OCI-LY7 (cell line): Measurements from ENCODE around the gene WDR5. TPM values are rescaled to one million over a fixed set of nuclear protein-coding genes. Genes with fewer than 3 reads are reported as not detected.

ENCODE experiments used
- BruUV-seq: library from RNA; stranded (reverse); fragments of 400-500 nt; replicated peaks from 2 replicates; lab custom pipeline; 2021; lab: Mats Ljungman, UMichigan
- CTCF ChIA-PET: fragments of 300-600 bp; sonication (Branson Sonifier 250); formaldehyde crosslinking; loops from one replicate; lab custom pipeline; 2022; ENCODE audit warnings: antibody characterized with exemption; ENCODE audit not compliant: unreplicated experiment; lab: Charles Lee
- POLR2A ChIA-PET: fragments of 300-600 bp; sonication (Branson Sonifier 250); formaldehyde crosslinking; loops from one replicate; lab custom pipeline; 2022; ENCODE audit warnings: antibody characterized with exemption; lab: Charles Lee
- DNase-seq: peaks from one replicate; pipeline ENCODE4 v3.0.0-alpha.2; 2015; ENCODE audit warnings: low spot score
- H2AFZ ChIP-seq: fragments of 200-600 bp; sonication (generic), shearing (Covaris generic); 2 replicates; pipeline ENCODE4 v1.6.1; 2014; ENCODE audit warnings: mild to moderate bottlenecking, antibody characterized with exemption, low read length, moderate library complexity
- H3K27ac ChIP-seq: fragments of 200-600 bp; sonication (generic); 2 replicates; pipeline ENCODE4 v1.5.1; 2014; ENCODE audit warnings: mixed run types, low read depth, mild to moderate bottlenecking, moderate library complexity, low read length, inconsistent platforms; ENCODE audit not compliant: poor library complexity, severe bottlenecking
- H3K36me3 ChIP-seq: fragments of 200-600 bp; sonication (generic); 2 replicates; pipeline ENCODE4 v1.6.1; 2014; ENCODE audit warnings: mild to moderate bottlenecking, antibody characterized with exemption, low read length, moderate library complexity, mixed read lengths; ENCODE audit not compliant: insufficient read depth
- H3K4me1 ChIP-seq: fragments of 200-600 bp; sonication (generic); 2 replicates; pipeline ENCODE4 v1.5.1; 2014; ENCODE audit warnings: mild to moderate bottlenecking, low read length; ENCODE audit not compliant: insufficient read depth, poor library complexity, severe bottlenecking
- H3K4me2 ChIP-seq: fragments of 200-600 bp; sonication (generic); 2 replicates; pipeline ENCODE4 v1.6.1; 2014; ENCODE audit warnings: mild to moderate bottlenecking, low read length
- H3K4me3 ChIP-seq: fragments of 200-600 bp; sonication (generic); 2 replicates; pipeline ENCODE4 v1.5.1; 2014; ENCODE audit warnings: mild to moderate bottlenecking, low read depth, low read length; ENCODE audit not compliant: poor library complexity, severe bottlenecking
- H3K79me2 ChIP-seq: fragments of 200-600 bp; sonication (generic); 2 replicates; pipeline ENCODE4 v1.6.1; 2016; ENCODE audit warnings: low read depth, mild to moderate bottlenecking, low read length, moderate library complexity, mixed read lengths; ENCODE audit not compliant: insufficient read depth
- H3K9me2 ChIP-seq: fragments of 200-600 bp; sonication (generic); 2 replicates; pipeline ENCODE4 v1.6.1; 2016; ENCODE audit warnings: mild to moderate bottlenecking, low read length, mixed read lengths; ENCODE audit not compliant: insufficient read depth
- H3K9me3 ChIP-seq: fragments of 200-600 bp; sonication (generic); 2 replicates; pipeline ENCODE4 v1.6.1; 2014; ENCODE audit warnings: mild to moderate bottlenecking, mixed run types, low read length, mixed read lengths
- H4K20me1 ChIP-seq: fragments of 200-600 bp; sonication (generic); 2 replicates; pipeline ENCODE4 v1.6.1; 2014; ENCODE audit warnings: mild to moderate bottlenecking, antibody characterized with exemption, low read length, moderate library complexity, mixed read lengths; ENCODE audit not compliant: insufficient read depth
- CTCF ChIP-seq: fragments of 200-600 bp; sonication (generic); conservative IDR thresholded peaks from 2 replicates; pipeline ENCODE4 v1.5.1; 2014; ENCODE audit warnings: mild to moderate bottlenecking, antibody characterized with exemption, low read length, moderate library complexity, mixed read lengths
- EZH2phosphoT487 ChIP-seq: fragments of 200-600 bp; sonication (generic); IDR thresholded peaks from 2 replicates; pipeline ENCODE4 v1.6.1; 2018; ENCODE audit warnings: low read depth, borderline replicate concordance, mild to moderate bottlenecking, mixed run types, antibody characterized with exemption, low read length, moderate library complexity, mixed read lengths
- intact Hi-C: fragments of 100-400 bp; cut with micrococcal nuclease; formaldehyde crosslinking; loops from one replicate; pipeline ENCODE4 v1.10.0; 2022; ENCODE audit not compliant: unreplicated experiment
- total RNA-seq, 2 experiments: library from RNA; depleted of rRNA in 1 of 2; stranded (reverse); fragments of >200 nt in 1 of 2; shearing (Covaris generic) in 1 of 2; gene quantifications; 2 replicates each; pipeline ENCODE4 v1.2.3, GENCODE V29; 2014 to 2022

WDR5 gene
- total RNA-seq, 2 experiments from 2014 or later: 32.5 to 44.6 TPM

- H3K79me2 ChIP-seq: no peaks in the 10 kb centered on the region
- H2AFZ ChIP-seq: no peak overlapping the region
- intact Hi-C loops: no loop called here
- H3K4me3 ChIP-seq: no peak overlapping the region
- no peaks in the 10 kb centered on the region for H4K20me1 ChIP-seq
- no peak for TF ChIP-seq EZH2phosphoT487
- TF ChIP-seq CTCF: no peak
- H3K9me2 ChIP-seq: no peaks in the 10 kb centered on the region
- ChIA-PET POLR2A (no interaction called here), CTCF (no interaction called here)
- DNase-seq: no peak
- no TSS peak for BruUV-seq
- H3K27ac ChIP-seq: no peak overlapping the region
- peaks cover 5% of the 10 kb centered on the region for H3K4me1 ChIP-seq
- H3K4me2 ChIP-seq: no peak overlapping the region
- no peaks in the 10 kb centered on the region for H3K36me3 ChIP-seq
- H3K9me3 ChIP-seq: no peaks in the 10 kb centered on the region
Observed at GRCh38 chr9:134191455-134192209, 55.8 kb downstream of the WDR5 start.

DNA sequence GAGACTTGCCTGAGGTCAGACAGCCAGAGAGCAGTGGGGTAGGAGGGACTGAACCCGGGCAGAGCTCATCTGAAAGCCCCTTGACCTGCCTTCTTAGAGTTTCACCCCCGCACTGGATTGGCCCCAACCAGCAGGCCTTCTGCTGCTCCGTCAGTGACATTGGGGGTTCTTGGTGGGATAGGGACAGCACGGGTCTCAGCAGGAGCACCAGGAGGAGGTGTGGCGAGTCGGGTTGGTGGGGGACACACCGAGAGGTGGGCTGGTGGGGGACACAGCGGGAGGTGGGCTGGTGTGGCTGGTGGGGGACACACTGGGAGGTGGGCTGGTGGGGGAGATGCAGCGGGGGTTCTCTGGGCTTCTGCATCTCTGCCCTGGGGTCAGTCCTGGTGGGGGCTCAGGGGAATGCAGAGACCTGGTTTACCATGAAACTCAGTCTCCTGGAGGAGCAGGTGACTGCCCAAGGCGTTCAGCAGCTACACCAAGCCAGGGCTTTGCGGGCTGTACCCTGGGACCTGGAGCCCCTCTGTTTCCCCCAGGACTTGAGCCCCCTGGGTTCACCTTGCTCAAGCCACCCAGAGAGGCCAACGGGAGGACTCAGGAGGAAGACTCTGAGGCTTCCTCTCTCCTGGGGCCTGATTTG is 56.5 kb downstream of the WDR5 start:
- H2AFZ ChIP-seq: no peak overlapping the region

More for the DNA sequence above, 56.5 kb downstream of the WDR5 start:
- POLR2A ChIA-PET: no interaction called here
- H4K20me1 ChIP-seq: no peaks in the 10 kb centered on the region
- no peak for DNase-seq
- H3K9me3 ChIP-seq: no peaks in the 10 kb centered on the region
- TF ChIP-seq EZH2phosphoT487 (no peak), CTCF (no peak)
- H3K4me3 ChIP-seq: no peak overlapping the region
- H3K9me2 ChIP-seq: no peaks in the 10 kb centered on the region
- H3K4me1 ChIP-seq: peaks cover 5% of the 10 kb centered on the region
- no peak overlapping the region for H3K27ac ChIP-seq
- no peaks in the 10 kb centered on the region for H3K36me3 ChIP-seq
- H3K79me2 ChIP-seq: no peaks in the 10 kb centered on the region
- H3K4me2 ChIP-seq: no peak overlapping the region
- intact Hi-C loops: no loop called here
- CTCF ChIA-PET: no interaction called here
- BruUV-seq: no TSS peak
